GM23248 (cell line): Measurements from ENCODE around the gene SLC10A2.

ENCODE experiments used
- EZH2 ChIP-seq: fragments of 200-600 bp; sonication (generic); IDR thresholded peaks from 2 replicates; pipeline ENCODE4 v1.6.1; 2018; ENCODE audit warnings: antibody characterized with exemption, mild to moderate bottlenecking; ENCODE audit not compliant: insufficient read depth, poor library complexity, severe bottlenecking
- EZH2phosphoT487 ChIP-seq: fragments of 200-600 bp; sonication (generic); IDR thresholded peaks from 2 replicates; pipeline ENCODE4 v1.6.1; 2018; ENCODE audit warnings: antibody characterized with exemption, moderate library complexity, mild to moderate bottlenecking, low read depth; ENCODE audit not compliant: insufficient read depth

- TF ChIP-seq EZH2 = no peak
- TF ChIP-seq EZH2phosphoT487 = no peak
These were observed 35.4 kb downstream of the SLC10A2 start for GRCh38 chr13:103030776-103031175.
